ENCODE measurements around the gene KIF13A.
"Not testable (repeated sequence)": the region's sequence is repeated elsewhere in the genome, so short reads cannot be mapped to it uniquely, and the experiment has no call there.

KIF13A gene

GRCh38 chr6:17899491-17899890 lies 87.9 kb downstream of the KIF13A start:
- DNase-seq (ENCODE audit: low spot score), result no peak

GRCh38 chr6:17897681-17898080 lies 89.8 kb downstream of the KIF13A start:
- no peak for DNase-seq (ENCODE audit: low spot score)

GRCh38 chr6:17894905-17895304 lies 92.5 kb downstream of the KIF13A start:
- no peak for DNase-seq (ENCODE audit: low spot score)

- DNase-seq (ENCODE audit: low spot score), result no peak
These were observed 93.2 kb downstream of the KIF13A start for GRCh38 chr6:17894191-17894590.

- DNase-seq (ENCODE audit: low spot score), result no peak
These were observed 95.2 kb downstream of the KIF13A start for GRCh38 chr6:17892097-17892686.

- no peak for DNase-seq (ENCODE audit: low spot score)
These were observed 97.1 kb downstream of the KIF13A start for GRCh38 chr6:17890309-17890708.

- not testable (repeated sequence) for DNase-seq (ENCODE audit: low spot score)
These were observed 97.7 kb downstream of the KIF13A start for GRCh38 chr6:17889777-17890176.

- no peak for DNase-seq (ENCODE audit: low spot score)
These were observed 100.5 kb downstream of the KIF13A start for GRCh38 chr6:17886891-17887290.

GRCh38 chr6:17885889-17886576 lies 101.4 kb downstream of the KIF13A start:
- no peak for DNase-seq (ENCODE audit: low spot score)

GRCh38 chr6:17884498-17885478 lies 102.6 kb downstream of the KIF13A start:
- DNase-seq (ENCODE audit: low spot score), result no peak

- DNase-seq (ENCODE audit: low spot score), result no peak
These were observed 103.6 kb downstream of the KIF13A start for GRCh38 chr6:17883665-17884497.

GRCh38 chr6:17881085-17881858 lies 106.2 kb downstream of the KIF13A start:
- no peak for DNase-seq (ENCODE audit: low spot score)

- no peak for DNase-seq (ENCODE audit: low spot score)
These were observed 108.3 kb downstream of the KIF13A start for GRCh38 chr6:17879184-17879583.

- no peak for DNase-seq (ENCODE audit: low spot score)
These were observed 108.7 kb downstream of the KIF13A start for GRCh38 chr6:17878734-17879133.

GRCh38 chr6:17877895-17878440 lies 109.5 kb downstream of the KIF13A start:
- no peak for DNase-seq (ENCODE audit: low spot score)

- DNase-seq (ENCODE audit: low spot score), result no peak
These were observed 110.1 kb downstream of the KIF13A start for GRCh38 chr6:17877196-17877894.

GRCh38 chr6:17874753-17875152 lies 112.7 kb downstream of the KIF13A start:
- no peak for DNase-seq (ENCODE audit: low spot score)

GRCh38 chr6:17872908-17873307 lies 114.5 kb downstream of the KIF13A start:
- DNase-seq (ENCODE audit: low spot score), result no peak

- no peak for DNase-seq (ENCODE audit: low spot score)
These were observed 115.6 kb downstream of the KIF13A start for GRCh38 chr6:17871836-17872235.

- no peak for DNase-seq (ENCODE audit: low spot score)
These were observed 116.3 kb downstream of the KIF13A start for GRCh38 chr6:17871189-17871519.
